WERI-Rb-1 (cell line): Measurements from ENCODE around the gene B4GALT5.
"Not testable (repeated sequence)": the region's sequence is repeated elsewhere in the genome, so short reads cannot be mapped to it uniquely, and the experiment has no call there.

ENCODE experiments used
- DNase-seq: peaks from one replicate; pipeline ENCODE4 v3.0.0-alpha.2; 2020
- H3K27ac ChIP-seq: fragments of 250-450 bp; sonication (Bioruptor Pico); 2 replicates; pipeline ENCODE4 v1.5.1; 2020; ENCODE audit warnings: mild to moderate bottlenecking, moderate library complexity
- H3K27me3 ChIP-seq: fragments of 250-450 bp; sonication (Bioruptor Pico); 2 replicates; pipeline ENCODE4 v1.5.1; 2021; ENCODE audit warnings: mild to moderate bottlenecking, low read depth, moderate library complexity; ENCODE audit not compliant: insufficient read depth, severe bottlenecking
- H3K36me3 ChIP-seq: fragments of 250-450 bp; sonication (Bioruptor Pico); 2 replicates; pipeline ENCODE4 v1.5.1; 2020; ENCODE audit warnings: mild to moderate bottlenecking, moderate library complexity
- H3K4me3 ChIP-seq: 2 replicates; pipeline ENCODE4 v1.5.1; 2011; ENCODE audit warnings: low read depth, mild to moderate bottlenecking, control low read depth, low read length
- H3K9me3 ChIP-seq: fragments of 250-450 bp; sonication (Bioruptor Pico); 2 replicates; pipeline ENCODE4 v1.5.1; 2021; ENCODE audit warnings: mild to moderate bottlenecking, moderate library complexity; ENCODE audit not compliant: severe bottlenecking
- TF ChIP-seq, protein P1 (sequence below): IDR thresholded peaks from 2 replicates; pipeline ENCODE4 v1.5.1; 2011; ENCODE audit warnings: low read depth, mild to moderate bottlenecking, control low read depth, inconsistent platforms, low read length

B4GALT5 gene

DNA sequence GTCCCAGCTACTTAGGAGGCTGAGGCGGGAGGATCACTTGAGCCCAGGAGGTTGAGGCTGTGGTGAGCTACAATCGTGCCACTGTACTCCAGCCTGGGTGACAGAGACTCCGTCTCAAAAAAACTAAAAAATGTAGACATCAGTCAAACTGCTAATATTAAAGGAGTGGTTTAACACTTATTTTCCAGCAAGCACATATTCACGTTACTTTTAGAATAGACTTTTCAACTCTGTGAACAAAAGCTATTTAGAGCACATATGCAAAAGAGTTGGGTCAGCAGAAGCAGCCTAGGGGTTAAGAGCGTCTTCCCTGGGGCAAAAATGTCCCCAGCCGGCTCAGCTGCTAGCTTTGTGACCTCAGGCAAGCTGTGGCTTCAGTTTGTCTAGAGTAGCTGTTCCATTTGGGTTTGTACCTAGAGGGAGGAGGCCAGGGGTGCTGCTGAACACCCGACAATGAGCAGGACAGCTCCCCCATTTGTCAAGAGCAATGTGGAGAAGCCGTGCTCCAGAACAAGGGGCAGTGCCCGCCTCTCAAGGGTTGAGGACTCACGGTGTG, 83.2 kb downstream of the B4GALT5 start:
- no peak for DNase-seq
- Histone ChIP-seq H3K4me3 (no peak overlapping the region), H3K36me3 (peaks cover 18% of the 10 kb centered on the region), H3K27me3 (no peaks in the 10 kb centered on the region), H3K27ac (no peak overlapping the region), H3K9me3 (peaks cover 4% of the 10 kb centered on the region)
- TF ChIP-seq, protein P1, sequence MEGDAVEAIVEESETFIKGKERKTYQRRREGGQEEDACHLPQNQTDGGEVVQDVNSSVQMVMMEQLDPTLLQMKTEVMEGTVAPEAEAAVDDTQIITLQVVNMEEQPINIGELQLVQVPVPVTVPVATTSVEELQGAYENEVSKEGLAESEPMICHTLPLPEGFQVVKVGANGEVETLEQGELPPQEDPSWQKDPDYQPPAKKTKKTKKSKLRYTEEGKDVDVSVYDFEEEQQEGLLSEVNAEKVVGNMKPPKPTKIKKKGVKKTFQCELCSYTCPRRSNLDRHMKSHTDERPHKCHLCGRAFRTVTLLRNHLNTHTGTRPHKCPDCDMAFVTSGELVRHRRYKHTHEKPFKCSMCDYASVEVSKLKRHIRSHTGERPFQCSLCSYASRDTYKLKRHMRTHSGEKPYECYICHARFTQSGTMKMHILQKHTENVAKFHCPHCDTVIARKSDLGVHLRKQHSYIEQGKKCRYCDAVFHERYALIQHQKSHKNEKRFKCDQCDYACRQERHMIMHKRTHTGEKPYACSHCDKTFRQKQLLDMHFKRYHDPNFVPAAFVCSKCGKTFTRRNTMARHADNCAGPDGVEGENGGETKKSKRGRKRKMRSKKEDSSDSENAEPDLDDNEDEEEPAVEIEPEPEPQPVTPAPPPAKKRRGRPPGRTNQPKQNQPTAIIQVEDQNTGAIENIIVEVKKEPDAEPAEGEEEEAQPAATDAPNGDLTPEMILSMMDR: no peak

GRCh38 chr20:49629606-49630005, 84.1 kb downstream of the B4GALT5 start:
- Histone ChIP-seq H3K4me3 (no peak overlapping the region), H3K36me3 (peaks cover 12% of the 10 kb centered on the region), H3K9me3 (peaks cover 4% of the 10 kb centered on the region), H3K27ac (no peak overlapping the region), H3K27me3 (no peaks in the 10 kb centered on the region)
- TF ChIP-seq, protein P1: no peak
- DNase-seq: no peak

DNA sequence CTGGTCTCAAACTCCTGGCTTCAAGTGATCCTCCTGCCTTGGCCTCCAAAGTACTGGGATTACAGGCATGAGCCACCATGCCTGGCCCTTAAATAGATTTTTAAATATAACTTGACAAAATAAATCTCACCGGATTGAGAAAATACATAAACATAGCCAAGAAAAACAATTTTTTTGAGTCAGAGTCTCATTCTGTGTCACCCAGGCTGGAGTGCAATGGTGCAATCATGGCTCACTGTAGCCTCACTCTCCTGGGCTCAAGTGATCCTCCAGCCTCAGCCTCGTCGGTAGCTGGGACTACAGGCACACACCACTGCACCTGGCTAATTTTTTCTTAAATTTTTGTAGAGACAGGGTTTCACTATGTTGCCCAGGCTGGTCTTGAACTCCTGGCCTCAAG, 85.4 kb downstream of the B4GALT5 start:
- H3K36me3 ChIP-seq, H3K4me3 ChIP-seq, H3K9me3 ChIP-seq, DNase-seq, H3K27ac ChIP-seq, H3K27me3 ChIP-seq: not testable (repeated sequence)

DNA sequence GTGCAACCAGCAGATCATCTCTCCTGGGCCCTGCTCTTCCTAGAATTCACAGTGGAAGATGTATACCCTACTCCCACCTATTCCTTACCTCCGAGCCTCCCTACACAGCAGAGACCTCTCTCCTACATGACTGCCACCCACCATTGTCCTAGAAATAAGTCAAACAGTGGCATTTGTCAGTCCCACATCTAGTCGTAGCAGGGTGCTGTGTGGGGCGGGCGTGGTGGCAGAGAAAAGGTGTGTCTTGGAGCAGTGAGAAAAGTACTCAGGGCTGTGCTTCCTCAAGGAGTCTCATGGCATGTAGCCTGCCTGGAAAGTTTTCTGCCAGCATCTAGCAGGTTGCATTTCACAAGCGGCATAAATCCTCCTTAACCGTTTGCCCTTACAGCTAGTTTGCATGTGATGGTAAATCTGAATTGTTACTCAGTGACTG, 86.3 kb downstream of the B4GALT5 start:
- Histone ChIP-seq H3K4me3 (no peak overlapping the region), H3K36me3 (no peaks in the 10 kb centered on the region), H3K27me3 (no peaks in the 10 kb centered on the region), H3K27ac (no peak overlapping the region), H3K9me3 (peaks cover 9% of the 10 kb centered on the region)
- DNase-seq: no peak
- TF ChIP-seq, protein P1: no peak

DNA sequence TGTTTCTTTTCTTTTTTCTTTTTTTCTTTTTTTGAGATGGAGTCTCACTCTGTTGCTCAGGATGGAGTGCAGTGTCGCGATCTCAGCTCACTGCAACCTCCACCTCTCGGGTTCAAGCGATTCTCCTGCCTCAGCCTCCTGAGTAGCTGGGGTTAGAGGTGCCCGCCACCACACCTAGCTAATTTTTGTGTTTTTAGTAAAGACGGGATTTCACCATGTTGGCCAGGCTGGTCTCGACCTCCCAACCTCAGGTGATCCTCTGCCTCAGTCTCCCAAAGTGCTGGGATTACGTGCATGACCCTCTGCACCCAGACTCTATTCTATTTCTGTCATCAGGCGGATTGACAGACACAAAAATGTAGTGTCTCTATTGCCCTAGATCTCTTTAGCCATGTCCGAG, 88.7 kb downstream of the B4GALT5 start:
- peaks cover 12% of the 10 kb centered on the region for H3K9me3 ChIP-seq
- H3K4me3 ChIP-seq, H3K36me3 ChIP-seq, DNase-seq, H3K27me3 ChIP-seq, H3K27ac ChIP-seq: not testable (repeated sequence)

- Histone ChIP-seq H3K9me3 (peaks cover 12% of the 10 kb centered on the region), H3K27ac (no peak overlapping the region), H3K36me3 (no peaks in the 10 kb centered on the region), H3K4me3 (no peak overlapping the region), H3K27me3 (no peaks in the 10 kb centered on the region)
- DNase-seq: no peak
- TF ChIP-seq, protein P1: no peak
Measured at GRCh38 chr20:49624317-49624716, 89.4 kb downstream of the B4GALT5 start.

GRCh38 chr20:49622243-49622642, 91.4 kb downstream of the B4GALT5 start:
- no peak for DNase-seq
- no peaks in the 10 kb centered on the region for H3K36me3 ChIP-seq
- no peaks in the 10 kb centered on the region for H3K27me3 ChIP-seq
- H3K9me3 ChIP-seq: peaks cover 8% of the 10 kb centered on the region
- no peak overlapping the region for H3K4me3 ChIP-seq
- no peak overlapping the region for H3K27ac ChIP-seq
- TF ChIP-seq, protein P1: no peak
